Bladder microvascular endothelial cell (primary cell): ENCODE results near the gene NFKB2. TPM values are rescaled to one million over a fixed set of nuclear protein-coding genes. Genes with fewer than 3 reads are reported as not detected.

Experiments used
- total RNA-seq: library from RNA; depleted of rRNA; stranded (reverse); fragments of >200 nt; gene quantifications from 2 replicates; pipeline ENCODE4 v1.2.3, GENCODE V29; 2014

Gene NFKB2
- total RNA-seq = 18.5 and 65.1 TPM in 2 replicates

DNA sequence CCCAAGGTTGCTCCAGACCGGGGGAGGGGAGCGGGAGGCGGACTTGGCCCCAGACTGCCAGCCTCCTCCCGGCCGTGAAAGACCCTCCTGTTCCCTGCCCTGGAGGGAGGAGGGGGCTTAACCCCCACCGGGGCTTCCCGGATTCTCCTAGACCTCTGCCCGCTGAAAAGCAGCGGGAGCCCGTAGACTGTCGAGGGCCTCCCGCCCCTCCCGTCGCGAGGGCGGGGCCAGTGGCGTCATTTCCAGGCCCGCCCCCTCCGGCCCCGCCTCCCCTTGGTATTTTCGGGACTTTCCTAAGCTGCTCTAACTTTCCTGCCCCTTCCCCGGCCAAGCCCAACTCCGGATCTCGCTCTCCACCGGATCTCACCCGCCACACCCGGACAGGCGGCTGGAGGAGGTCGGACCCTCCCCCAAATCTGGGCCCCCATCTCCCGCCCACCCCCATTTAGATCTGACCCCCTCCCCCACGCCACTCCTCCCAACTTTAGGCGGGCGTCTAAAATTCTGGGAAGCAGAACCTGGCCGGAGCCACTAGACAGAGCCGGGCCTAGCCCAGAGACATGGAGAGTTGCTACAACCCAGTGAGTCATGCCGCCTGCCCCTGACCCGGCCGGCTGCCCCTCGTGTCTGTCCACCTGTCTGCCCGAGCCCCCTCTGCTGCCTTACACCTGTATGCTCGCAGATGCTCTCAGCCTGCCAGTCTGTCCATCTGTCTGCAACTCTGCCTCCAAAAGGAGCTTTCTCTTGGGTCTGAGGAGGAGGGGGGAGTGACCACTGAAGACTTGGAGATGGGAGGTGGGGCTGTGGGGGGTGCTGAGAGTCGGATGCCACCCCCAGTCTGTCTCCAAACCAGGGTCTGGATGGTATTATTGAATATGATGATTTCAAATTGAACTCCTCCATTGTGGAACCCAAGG, at the start of gene NFKB2:
Gene NFKB2 (plus strand): TSS at position 306 of the 917 bp plus-strand sequence. CDS start 255 bp downstream, at position 561.

DNA sequence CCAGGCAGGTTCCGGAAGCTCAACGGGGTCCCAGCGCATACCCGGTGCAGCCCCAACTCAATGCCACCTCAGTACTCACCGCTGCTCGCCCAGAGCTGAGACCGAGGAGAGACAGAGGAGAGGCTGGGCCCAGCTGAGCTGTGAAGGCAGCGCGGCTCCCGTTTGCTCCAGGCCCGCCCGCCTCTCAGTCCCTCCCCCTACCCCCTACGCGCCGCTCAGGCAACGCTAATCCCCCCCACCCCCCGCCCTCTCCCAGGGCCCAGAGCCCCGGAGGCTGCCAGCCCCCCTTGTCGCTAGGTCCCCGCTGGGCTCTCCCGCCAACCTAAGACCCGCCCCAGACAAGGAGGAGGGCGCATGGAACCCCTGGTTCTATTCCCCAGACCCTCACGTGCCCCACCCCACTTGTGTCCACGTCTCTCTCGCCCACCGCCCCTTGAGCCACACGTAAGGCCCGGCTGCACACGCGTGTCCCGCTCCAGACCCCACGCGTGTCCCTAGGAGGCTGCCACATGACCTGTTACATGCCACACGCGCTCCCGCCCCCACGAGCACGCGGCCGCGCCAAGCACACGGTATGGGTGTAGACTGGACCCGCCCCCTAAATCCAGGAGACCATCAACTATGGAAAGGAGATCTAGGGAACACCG, 23.2 kb downstream of the NFKB2 start, which contains the start of gene PSD:
Gene PSD (minus strand): TSS at position 164 of the 647 bp plus-strand sequence. CDS start 1,747 bp downstream, outside the sequence.

DNA sequence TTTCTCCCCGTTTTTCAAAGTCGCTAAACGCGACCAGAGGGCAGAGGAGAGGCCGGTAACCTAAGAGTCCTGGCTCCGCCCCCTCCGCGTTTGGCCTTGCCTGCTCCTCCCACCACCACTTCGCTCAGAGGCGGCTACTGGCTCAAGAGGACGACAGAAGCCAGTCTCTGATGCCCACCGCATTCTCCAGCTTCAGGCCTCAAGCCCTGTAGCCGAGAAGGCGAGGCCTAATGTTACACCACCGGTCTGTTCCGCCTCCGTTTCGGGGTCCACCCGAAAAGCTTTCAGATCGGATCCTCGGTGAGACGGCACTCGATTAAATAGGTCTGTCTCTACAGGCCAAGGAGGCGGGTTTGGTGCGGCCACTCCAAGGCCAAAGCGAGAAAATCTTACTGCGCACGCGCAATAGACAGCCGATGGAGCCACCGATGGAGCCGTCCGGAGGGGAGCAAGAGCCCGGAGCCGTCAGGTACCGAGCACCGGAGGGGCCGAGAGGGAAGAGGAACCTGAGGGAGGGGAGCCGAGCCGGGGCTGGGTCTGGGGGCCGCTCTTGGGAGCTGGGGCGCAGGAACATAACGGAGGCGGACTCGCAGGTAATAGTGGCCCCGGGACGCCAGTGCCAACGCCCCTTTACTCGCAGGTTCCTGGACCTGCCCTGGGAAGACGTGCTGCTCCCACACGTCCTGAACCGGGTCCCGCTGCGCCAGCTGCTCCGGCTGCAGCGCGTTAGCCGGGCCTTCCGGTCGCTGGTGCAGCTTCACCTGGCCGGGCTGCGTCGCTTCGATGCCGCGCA, 25.4 kb downstream of the NFKB2 start, which contains the start of gene FBXL15:
Gene FBXL15 (plus strand): TSS at position 123 of the 793 bp plus-strand sequence. CDS start 294 bp downstream, at position 417.

DNA sequence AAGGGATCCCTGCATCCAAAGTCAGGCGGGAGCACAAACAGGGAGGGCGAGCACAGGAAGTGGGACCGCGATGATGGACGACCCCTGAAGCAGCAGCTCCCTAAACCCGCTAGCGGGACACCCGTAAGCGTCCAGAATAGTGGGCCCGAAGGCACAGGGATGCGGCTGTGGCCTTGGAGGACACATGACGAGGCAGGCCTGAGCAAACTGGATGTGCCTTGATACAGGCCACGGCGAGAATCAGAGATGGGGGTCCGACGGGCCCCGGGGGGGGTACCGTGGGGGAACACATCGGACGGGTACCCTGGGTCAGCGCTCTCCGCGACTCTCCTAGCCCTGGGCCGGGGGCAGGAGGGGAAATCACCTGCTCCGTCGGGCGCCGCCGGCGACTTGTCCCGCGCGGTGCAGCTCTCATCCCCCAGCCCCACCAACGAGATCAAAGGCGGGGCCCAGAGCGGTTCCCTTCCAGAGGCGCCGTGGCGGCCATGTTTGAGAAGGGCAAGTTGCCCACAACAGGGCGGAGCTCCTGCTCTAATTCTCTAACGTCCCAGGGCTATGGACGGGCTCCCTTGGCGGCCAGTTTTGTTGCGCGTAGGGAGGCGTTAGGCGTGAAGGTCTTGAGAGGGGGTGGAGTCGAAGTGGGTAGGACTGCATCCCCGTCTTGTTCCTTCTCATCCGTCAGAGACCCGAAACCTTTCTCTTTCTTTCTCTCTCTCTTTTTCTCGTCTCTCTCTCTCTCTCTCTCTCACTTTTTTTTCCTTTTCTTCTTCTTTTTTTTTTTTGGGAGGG, 36.9 kb downstream of the NFKB2 start, which contains the start of gene CUEDC2:
Gene CUEDC2 (minus strand): TSS at position 413 of the 789 bp plus-strand sequence. CDS start 7,386 bp downstream, outside the sequence.

DNA sequence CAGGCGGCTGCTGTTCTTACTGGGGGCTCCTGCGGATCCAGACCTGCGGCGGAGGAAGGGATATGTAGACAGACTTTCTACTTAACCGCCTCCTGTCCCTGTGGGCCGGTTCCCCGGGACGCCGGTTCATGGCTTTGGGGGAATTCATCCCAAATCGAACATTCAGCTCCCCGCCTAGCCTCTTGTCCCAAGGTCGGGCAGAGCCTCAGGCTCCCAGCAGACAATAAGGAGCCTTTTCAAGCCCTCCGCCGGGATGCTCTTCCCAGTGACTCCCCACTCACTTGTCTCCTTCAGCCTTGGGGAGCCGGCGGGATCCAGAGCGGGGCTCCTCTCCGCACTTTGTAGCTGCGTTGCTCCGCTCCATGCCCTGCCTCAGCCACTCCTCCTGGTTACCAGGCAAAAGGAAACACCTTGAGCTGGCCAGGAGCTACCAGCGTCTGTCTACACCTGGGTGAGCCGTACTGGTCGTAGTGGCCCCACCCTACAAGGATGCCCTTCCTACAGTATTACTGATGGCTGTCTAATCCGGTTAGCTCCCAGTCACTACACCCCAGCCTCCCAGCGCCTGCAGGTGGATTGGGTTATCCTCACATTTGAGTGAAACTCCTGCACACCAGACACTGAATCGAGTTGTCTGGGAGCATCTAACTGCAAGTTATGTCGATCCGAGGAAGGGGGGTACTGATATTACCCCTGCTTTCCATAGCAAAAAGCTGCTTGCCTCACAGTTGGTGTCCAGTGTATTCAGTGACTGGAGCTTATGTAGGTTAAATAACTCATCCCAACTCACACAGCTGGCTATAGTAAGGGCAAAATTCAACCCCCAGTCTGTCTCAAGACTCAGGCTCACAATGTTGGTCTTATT, 55.8 kb downstream of the NFKB2 start, which contains the start of gene C10orf95:
Gene C10orf95 (minus strand): TSS at position 439 of the 865 bp plus-strand sequence. CDS start 450 bp downstream, outside the sequence.

Other genes with a start within 250 kb of the NFKB2 start
- 16.8 and 35.6 TPM in 2 replicates for gene NOLC1, start 243.3 kb upstream of the NFKB2 start, total RNA-seq
- not detected in 2 replicates for gene ELOVL3, start 169.4 kb upstream of the NFKB2 start, total RNA-seq
- gene PITX3, start 154.2 kb upstream of the NFKB2 start, total RNA-seq = not detected in 2 replicates
- 12.6 and 31.8 TPM in 2 replicates for gene GBF1, start 150.2 kb upstream of the NFKB2 start, total RNA-seq
- under 0.01 and 0.44 TPM in 2 replicates for gene PSD, start 23.1 kb downstream of the NFKB2 start, total RNA-seq
- gene FBXL15, start 25.1 kb downstream of the NFKB2 start, total RNA-seq = 5.5 and 7.6 TPM in 2 replicates
- 33.3 and 41.8 TPM in 2 replicates for gene CUEDC2, start 36.9 kb downstream of the NFKB2 start, total RNA-seq
- not detected in 2 replicates for gene C10orf95, start 55.8 kb downstream of the NFKB2 start, total RNA-seq
- 154 and 207 TPM in 2 replicates for gene ACTR1A, start 107.0 kb downstream of the NFKB2 start, total RNA-seq
- 2.3 and 6.9 TPM in 2 replicates for gene SUFU, start 108.3 kb downstream of the NFKB2 start, total RNA-seq
- 48.4 and 72.8 TPM in 2 replicates for gene TRIM8, start 248.8 kb downstream of the NFKB2 start, total RNA-seq